OCI-M2 (cell line): ENCODE results near the gene NCF4.

Source experiments
- DNase-seq: peaks from one replicate; lab custom pipeline; 2025; ENCODE audit not compliant: unreplicated experiment; lab: John Stamatoyannopoulos, UW

The NCF4 gene

DNA sequence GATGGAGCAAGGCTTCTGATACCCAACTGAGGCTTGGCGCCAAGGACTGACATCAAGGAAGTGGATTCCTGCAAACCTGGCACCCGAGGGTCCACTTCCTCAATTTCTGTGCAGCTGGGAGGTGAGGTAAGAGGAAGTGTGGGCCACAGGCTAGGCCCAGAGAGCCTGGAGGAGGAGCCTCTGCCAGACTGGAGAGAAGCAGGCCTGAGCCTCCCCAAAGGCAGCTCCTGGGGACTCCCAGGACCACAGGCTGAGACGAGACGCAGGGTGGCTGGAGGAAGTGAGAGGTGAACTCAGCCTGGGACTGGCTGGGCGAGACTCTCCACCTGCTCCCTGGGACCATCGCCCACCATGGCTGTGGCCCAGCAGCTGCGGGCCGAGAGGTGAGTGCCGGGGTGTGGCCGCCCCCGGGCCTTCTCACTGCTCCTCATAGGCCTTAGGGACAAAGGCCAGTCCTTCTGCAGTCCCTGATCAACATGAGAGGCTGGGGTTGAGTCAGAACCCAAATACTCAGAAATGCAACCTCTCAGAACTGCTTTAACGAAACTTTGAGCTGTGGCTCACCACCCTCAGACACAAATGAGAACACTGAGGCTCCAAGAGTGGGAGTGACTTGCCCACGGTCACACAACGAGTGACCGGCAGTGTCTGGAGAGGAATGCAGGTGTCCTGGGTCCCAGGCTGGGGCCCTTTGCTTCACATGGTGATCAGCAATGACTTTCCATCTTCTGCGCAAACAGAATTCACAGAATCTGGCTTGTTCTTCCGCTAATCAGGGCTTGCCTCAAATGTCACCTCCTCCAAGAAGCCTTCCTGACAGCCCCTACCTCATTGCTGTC is at the start of gene NCF4:
Gene NCF4, plus strand, starts transcription at position 186 of the 839 bp plus-strand sequence. Its CDS starts 166 bp downstream, at position 352.
- no peak for DNase-seq

DNA sequence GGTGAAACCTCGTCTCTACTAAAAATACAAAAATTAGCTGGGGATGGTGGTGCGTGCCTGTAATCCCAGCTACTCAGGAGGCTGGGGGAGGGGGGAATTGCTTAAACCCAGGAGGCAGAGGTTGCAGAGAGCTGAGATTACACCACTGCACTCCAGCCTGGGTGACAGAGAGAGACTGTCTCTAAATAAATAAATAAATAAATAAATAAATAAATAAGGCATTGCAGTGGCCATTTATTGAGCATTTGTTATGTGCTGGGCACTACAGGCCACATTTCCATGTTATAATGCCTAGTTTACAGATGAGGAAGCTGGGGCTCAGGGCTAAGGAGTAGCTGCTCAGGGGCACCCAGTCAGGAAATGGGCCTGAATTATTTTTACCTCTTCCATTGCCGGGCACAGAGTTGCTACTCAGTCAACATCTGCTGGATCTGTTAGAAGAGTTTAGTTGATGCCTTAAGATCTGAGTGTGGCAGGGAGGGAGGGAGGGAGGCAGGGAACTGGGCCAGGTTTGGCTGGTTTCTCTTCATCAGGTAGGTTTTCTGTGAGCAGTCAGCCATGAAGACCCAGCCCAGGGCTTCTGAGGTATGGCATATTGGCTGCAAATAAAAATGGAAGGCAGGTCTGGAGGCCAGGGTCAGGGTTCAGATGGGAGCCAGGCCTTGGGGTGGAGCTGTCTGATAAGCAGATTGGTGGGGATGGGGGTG is 49.6 kb upstream of the NCF4 start:
- DNase-seq: no peak

GRCh38 chr22:36814801-36815200 is 46.0 kb upstream of the NCF4 start:
- DNase-seq: no peak

DNA sequence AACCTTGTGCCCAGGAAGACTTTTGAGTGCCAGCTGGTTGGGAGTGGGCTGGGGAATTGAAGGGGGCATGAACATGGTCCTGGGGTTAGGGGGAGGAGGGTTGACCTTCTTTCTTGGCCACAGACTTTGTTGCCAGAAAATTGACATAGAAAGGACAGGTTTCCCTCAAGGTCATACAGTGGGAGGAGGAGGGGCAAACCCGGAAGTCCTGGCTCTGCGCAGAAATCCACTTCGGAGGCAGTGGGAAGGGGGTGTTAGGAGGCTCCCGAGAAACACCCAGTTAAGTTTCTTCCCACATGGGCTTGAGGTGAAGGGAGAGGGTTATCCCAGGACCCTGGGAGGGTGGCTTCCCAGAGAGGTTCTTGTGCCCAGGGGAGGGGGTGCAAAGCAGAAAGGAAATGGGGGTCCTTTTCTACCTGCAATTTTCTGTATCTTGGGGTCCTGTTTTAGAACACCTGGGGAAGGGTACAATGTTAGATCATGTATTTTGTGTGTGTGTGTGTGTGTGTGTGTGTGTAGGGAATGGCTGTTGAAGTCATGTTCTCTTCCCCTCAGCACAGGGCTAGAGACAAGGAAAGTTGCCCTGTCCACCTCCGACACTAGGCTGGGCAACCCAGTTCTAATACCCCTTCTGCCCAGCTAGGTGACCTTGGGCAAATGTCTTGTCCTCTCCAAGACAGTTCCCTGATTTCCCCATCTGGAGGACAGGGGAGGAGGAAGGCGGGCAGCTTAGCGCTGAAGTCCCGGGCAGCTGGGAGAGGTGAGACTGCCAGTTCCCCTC is 45.1 kb upstream of the NCF4 start:
- no peak for DNase-seq

GRCh38 chr22:36816339-36816635 is 44.5 kb upstream of the NCF4 start:
- no peak for DNase-seq

DNA sequence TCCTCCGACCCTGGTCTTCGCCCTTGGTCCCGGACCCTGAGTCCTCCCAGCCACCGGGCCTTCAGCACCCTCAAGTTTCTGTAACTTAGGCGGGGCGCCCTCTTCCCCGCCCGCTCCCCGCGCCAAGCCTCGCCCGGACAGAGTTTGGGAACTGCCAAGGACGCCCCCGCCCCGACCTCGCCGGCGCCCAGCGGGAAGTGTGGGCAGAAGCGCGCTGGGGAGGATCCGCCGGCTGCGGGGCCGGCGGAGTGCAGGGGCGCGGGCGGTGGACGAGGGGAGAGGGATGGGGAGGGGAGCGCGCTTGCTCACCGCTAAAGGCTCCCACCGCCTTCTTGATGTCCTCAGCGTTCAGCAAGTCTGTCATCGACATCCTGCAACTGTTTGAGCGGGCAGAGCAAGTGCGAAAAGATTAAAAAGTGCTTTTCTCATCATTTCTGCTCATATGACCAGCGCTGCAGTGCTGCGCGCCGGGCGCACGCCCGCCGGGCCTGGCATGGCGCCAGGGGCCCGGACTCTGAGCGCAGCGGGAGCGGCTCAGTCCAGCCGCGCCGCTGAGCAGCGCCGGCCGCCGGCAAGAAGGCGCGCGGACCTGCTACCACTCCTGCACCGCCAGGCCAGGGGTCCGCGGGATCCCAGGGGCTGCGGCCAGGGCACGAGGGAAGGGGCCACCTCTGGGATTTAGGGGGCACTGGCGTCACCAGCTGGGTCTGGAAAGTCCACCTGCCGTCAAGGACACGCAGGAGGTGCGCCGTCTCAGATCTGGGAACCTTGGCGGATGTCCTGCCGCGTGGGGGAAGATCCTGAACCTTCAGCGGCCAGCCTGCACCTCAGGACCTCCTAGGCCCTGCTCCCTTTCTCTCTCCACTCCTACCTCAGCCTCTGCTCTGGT is 43.9 kb upstream of the NCF4 start, which contains the start of gene PVALB:
Gene PVALB, minus strand, starts transcription at position 400 of the 889 bp plus-strand sequence. Its CDS starts 30 bp downstream, at position 370.
- DNase-seq: no peak

GRCh38 chr22:36817525-36817848 is 43.3 kb upstream of the NCF4 start:
- no peak for DNase-seq

DNA sequence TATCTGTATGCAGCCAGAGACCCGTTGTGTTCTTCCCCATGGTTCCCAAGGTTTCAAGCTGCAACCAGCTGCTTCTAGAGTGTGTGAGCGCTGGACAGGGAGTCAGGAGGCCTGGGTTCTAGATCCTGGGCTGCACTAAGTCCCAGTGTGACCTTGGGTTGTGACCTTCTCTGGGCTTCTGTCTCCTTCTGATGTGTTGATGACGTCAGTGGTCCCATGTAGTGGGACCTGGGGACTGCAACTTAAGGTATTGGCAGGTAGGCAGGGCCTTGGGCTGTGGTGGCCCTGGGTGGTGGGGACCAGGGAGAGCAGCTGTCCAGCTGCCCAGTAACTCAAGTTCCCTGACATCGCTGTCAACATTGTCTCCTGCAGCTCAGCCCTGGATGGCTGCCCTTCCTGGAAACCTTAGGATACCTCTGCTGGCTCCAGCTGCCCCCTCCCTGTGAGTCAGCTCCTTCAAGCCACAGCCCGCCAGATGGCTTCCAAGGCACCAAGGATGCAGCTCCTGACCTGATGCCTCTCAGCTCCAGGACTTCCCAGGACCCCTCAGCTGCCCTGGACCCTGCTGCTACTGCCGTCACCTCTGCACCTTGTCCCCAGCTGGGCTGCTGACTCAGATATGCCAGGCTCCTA is 42.7 kb upstream of the NCF4 start:
- no peak for DNase-seq

GRCh38 chr22:36819112-36819511 is 41.7 kb upstream of the NCF4 start:
- no peak for DNase-seq

- DNase-seq: no peak
Observed at GRCh38 chr22:36822581-36822980, 38.2 kb upstream of the NCF4 start.

DNA sequence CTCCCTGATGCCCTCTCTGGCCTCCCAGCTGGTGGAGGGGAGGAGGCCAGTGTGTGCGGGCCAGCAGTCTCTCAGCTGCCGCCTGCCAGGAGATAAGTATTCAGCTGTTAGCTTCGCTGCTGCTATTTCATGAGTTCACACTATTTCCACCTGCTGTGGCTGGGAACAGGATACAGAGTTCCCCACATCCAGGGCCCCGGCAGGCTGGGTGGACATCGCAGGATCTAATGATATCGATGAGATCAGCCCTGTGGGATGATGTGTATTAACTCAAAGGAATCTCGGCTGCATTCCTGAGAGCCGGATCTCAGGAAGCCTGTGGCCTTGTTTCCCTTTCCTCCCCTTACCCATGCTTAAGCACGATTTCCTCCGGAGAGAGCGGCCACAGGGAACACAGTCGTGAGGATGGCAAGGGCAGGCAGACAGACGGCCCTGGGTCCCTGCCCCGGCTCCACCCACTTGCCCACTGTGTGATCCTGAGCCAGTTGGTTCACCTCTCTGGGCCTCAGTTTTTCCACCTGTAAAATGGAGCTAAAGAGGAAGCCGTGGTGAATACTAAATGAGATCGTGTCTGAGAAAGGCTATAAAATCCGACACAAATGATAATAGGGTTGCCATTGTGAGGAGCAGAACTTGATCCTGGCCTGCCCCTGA is 37.5 kb upstream of the NCF4 start:
- DNase-seq: no peak

- no peak for DNase-seq
Observed at GRCh38 chr22:36824655-36825054, 36.2 kb upstream of the NCF4 start.

GRCh38 chr22:36826262-36826661 is 34.5 kb upstream of the NCF4 start:
- no peak for DNase-seq

DNA sequence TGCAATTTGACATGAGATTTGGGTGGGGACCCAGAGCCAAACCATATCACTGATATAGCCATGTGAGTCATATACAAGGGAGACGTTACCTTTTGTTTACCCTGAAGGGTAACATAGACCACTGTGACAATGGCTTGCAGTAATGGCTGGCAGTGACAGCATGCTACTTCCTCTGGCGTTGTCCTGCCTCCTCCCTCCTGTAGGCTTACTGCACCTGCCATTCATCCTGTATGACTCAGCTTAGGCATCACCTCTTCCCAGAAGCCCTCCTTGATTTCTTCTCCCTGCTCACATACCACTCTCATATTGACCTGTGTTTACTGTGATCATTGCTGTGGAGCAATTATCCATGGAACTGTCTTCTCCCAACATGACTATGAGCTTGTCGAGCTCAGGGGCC is 32.0 kb upstream of the NCF4 start:
- DNase-seq: no peak

GRCh38 chr22:36829370-36830002 is 31.3 kb upstream of the NCF4 start:
- DNase-seq: no peak

- no peak for DNase-seq
Observed at GRCh38 chr22:36830601-36831000, 30.2 kb upstream of the NCF4 start.

- DNase-seq: no peak
Observed at GRCh38 chr22:36831206-36831605, 29.6 kb upstream of the NCF4 start.

DNA sequence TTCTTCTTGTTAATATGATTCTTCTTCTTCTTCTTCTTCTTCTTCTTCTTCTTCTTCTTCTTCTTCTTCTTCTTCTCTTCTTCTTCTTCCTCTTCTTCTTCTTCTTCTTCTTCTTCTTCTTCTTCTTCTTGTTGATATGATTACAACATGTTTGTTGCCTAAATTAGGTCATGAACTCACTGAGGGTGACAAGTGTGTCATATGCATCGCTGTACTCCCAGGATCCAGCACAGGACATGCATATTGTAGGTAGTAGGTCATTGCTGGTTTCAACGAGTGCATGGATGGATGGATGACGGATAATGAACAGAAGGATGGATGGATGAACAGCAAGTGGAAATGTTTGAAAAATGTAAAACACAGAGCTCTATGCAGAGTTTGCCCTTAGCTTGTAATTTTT is 29.1 kb upstream of the NCF4 start:
- DNase-seq: no peak

DNA sequence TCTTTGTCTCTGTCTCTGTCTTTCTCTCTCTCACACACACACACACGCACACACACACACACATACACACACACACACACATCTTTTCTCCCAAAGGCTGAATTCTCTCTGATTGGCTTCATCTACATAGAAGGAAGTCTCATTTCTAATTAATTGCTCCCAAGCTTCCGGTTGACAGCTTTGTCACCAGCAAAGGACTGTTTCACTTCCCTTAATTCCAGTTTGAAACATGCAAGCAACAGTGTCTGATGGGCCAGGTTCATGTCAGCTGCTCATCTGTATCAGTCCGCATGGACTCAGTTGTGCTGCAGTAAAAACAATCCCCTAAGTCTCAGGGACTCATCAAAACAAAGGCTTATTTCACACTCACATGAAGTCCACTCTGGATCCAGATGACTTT is 27.7 kb upstream of the NCF4 start:
- no peak for DNase-seq
